Measurements from ENCODE around the gene UBE2H.

The UBE2H gene

DNA sequence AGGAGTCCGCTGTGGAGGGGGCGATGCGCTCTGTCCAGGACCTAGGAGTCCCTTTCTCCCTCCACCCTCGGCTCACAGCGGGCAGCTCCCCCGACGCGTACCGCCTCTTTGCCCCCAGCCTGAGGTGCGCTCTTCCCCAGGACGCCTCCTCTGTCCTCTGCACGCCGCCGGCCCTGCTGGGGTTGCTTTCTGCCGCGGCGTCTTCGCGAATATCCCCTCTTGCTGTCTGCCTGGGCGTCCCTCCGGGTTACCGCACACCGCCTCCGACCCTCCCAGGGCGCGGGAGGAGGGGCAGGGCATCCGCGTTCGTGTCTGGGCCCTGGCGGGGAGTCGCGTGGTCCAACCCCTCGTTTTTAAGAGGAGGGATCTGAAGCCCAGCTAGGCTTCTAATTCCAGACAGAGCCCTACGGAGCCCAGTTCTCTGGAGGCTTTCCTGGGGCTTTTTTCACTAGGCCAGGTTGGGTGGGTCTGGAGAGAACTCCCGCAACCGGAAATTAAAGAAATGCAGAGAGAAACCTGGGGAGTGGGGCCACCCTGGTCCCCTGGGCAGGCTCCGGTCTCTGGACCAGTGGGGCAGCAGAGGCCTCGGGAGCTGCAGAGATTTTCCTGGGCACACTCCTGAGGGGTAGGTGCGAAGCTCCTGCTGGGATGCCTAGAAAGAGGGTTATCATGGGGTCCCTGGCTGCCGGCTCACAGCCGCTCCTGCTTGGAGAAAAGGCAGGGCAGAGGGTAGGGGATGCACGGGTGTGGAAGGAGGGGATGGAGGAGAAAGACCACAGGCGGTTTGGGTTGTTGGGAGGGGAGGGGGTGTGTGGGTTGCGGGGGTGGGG, 166.9 kb downstream of the UBE2H start:
- DNase-seq (ENCODE audit: low read depth in 3 of 3) = no peak

DNA sequence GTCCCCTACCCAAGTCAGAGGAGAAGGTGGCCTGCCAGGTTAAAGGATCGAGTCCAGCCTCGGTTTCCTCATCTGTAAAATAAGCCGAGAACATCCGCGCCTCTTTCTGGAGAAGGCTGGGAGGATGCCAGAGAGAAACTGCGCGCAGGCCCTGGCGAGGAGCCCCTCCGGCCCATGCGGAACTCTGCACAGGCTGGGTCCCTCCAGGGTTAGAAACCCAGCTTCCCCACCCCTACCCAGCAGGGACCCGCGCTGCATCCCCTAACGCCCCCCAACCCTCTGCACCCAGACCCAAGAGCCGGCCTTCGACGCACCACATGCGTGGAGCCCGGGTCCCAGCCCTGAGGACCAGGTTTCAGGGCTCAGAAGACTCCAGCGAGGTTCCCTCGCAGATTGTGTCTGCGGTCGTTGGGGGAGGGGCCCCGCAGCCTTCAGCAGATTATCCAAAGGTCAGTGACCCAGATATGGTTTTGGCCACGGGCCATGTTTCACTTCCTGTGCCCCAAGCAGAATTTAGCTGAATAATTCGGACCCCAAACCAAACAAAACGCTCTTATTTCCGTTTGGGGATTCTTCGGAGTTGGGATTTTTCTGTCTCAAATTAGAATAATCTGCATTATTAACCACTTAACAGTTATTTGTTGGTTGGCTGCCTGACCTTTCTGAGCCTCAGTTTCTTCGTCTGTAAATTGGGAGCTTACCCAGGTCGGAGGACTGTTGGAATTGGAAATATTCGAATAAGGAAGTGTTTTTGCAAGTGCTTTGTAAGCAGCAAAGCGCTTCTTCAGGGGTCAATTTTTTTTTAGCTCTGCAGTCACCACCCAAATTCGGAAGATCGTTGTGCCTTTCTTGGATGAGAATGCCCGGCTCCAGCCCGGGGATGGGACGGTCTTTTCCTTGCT, 167.7 kb downstream of the UBE2H start:
- no peak for DNase-seq (ENCODE audit: low read depth in 3 of 3)

DNA sequence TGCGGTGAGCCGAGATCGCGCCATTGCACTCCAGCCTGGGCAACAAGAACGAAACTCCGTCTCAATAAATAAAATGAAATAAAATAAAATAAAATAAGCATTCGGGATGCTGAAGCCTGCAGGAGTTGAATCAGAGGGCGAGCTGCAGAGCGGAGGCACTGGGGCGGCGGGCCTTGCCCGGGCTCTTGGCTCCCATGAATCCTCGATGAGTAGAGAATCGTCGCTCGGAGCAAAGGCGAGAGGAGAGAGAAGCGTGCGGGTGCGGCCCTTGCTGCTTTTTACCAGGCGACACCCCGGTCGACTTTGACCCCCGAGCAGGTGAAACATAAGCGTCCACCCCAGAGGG, 168.3 kb downstream of the UBE2H start:
- no peak for DNase-seq (ENCODE audit: low read depth in 3 of 3)

DNA sequence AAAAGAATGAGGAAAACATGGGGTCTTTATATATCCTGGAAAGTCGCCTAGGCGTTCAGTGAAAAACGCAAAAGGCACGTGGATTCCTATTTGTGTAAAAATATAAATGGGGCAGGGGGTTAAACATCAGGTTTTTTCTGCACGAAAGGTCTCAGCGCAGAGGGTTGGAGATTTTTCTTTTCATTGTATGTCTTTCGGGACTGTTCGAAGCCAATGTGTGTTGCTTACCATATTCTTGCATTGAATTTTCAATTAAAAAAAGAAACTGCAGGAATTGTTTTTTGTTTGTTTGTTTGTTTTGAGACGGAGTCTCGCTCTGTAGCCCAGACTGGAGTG, 169.2 kb downstream of the UBE2H start:
- DNase-seq (ENCODE audit: low read depth in 3 of 3) = no peak

DNA sequence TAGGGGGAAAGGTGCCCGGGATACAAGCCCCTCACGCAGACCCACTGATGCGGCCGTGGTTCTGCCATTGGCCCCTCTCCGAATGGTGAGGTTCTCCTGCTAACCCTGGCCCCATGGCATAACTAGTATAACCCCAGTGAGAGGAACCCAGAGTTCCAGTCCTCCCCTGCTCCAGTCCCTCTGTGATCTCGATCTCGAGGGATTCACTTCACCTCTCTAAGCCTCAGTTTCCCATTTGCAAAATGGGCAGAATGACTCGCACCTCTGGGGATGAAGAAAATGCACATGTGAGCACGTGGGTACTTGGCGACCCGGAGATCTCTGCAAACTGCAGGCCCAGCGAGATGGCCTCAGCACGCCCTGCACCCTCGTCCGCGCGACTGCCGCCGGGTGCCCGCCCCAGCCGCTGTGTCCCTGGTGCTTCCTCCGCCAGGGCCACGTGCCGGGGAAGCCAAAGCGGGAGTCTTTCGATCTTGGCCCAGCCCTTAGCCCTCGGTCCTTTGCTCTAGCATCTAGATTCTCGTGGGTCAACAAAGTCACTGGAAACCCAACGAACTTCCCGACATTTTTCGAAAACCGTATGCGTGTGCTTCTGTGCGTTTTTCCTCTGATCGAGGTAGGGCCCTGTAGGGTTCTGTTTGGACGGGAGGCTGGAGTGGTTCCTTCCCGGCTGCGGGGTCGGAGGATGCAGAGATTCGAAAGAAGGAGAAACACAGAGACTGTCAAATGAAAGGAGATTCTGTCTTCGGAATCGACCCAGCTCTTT, 169.8 kb downstream of the UBE2H start:
- no peak for DNase-seq (ENCODE audit: low read depth in 3 of 3)

DNA sequence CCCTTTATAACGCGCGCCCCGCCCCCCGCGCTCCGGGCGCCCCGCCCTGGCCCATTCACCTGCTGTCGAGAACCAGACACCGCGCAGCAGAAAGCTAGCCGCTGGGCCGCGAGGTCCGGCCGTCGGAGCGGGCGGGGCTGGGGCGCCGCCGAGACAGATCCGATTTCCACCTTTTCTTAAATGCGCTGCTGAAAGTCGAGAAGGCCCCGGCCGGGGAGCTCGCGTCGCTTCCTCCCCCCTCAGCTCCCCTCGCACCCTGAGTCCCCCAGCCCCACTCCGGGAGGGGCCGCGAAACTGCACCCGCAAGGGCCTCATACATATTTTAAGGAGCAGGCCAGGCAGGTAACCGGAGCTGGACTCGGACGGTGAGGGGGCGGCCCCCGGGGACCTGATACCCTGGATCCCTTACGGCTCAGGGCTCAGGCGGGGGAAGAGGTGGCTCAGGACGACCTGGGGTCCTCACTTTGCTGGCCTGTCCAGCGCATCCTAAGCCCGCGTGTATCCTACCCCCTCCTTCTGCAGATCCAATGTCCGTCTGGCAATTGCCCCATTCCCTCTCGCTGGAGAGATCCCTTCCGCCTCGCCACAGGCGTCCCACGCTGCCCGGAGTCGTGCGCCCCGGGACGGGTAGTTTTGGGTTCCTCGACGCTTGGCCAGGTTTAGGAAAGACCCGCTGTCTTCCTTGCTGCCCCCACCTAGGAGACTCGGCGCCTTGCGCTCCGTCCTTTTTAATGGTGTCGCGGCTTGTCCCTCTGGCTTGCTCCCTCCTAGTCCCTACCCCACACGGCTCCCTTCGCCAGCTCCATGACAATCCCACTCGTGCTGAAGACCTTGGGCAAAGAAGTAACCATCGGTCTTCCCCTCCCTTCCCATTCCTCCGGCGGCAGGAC, 170.6 kb downstream of the UBE2H start:
- no peak for DNase-seq (ENCODE audit: low read depth in 3 of 3)

DNA sequence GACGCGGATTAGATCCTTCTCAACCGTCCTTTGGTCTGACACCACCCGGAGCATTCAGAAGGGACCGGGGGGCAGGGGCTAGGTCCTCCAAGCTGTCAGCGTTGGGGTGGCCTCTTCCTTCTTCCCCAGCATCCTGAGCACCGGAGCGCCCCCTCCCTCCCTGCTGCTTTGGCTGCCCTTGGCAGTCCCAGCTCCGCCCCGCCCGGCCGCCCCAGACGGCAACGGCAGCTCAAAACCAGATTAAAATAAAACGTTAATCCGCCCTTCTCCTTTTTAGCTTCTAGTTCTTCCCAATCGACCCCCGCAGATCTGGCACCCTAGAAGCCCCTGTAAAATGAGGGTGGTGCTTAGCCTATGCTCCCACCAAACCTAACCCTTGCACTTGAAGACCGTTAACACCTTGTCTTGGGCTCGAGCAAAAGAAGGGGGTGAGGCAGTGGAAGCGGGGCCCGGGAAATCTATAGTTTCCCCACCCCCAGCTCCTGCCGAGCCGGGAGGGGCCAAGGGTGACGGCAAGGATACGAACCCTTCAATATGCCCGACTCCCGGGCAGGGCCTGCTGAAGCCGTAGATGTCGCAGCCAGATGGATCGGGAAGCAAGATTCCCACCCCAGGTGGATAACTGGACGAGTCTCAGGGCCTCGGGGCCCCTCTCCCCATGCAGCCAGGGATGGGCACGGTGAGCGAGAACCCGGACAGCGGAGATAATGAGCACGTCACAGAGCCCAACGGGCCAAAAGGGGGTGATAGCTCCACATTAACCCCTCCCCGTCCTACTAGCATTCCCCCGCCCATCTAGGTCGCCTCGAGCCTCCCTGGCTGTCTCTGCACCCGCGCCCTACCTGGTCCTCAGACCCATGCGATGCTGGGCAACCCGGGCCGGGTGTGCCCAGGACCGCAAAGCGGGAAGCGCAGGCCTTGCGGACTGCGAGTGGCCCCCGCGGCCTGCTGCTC, 171.5 kb downstream of the UBE2H start:
- no peak for DNase-seq (ENCODE audit: low read depth in 3 of 3)

All from stimulated activated CD4-positive, alpha-beta T cell treated with anti-CD3 and anti-CD28 coated beads, TNF-alpha, amount 100 ng/mL, for 24 hours (primary cell).